SK-N-SH (cell line): ENCODE measurements around the gene FBXW8. TPM values are rescaled to one million over a fixed set of nuclear protein-coding genes. Genes with fewer than 3 reads are reported as not detected.

Experiments
- CTCF ChIA-PET: fragments of 300-600, 350-600 bp; formaldehyde crosslinking; extraction: SDS; loops from one replicate; lab custom pipeline; 2021; lab: Yijun Ruan, JAX
- POLR2A ChIA-PET: fragments of 350-600 bp; sonication (Branson Sonifier 250); formaldehyde crosslinking; extraction: SDS; loops from one replicate; lab custom pipeline; 2020; ENCODE audit warnings: antibody characterized with exemption, inconsistent platforms; lab: Yijun Ruan, JAX
- DNase-seq: peaks from one replicate; pipeline ENCODE4 v3.0.0; 2012
- H2AFZ ChIP-seq: fragments of 200-600 bp; sonication (generic); 2 replicates; pipeline ENCODE4 v1.8.1; 2016; ENCODE audit warnings: antibody characterized with exemption, mild to moderate bottlenecking, low read depth
- H3F3A ChIP-seq: fragments of 200-600 bp; sonication (generic); replicated peaks from 2 replicates; pipeline ENCODE3; 2016; ENCODE audit warnings: antibody characterized with exemption, mild to moderate bottlenecking; ENCODE audit not compliant: insufficient read depth
- H3K27ac ChIP-seq, 2 experiments: fragments of 200-500 bp in 1 of 2; fragments of 200-600 bp in 1 of 2; sonication (Bioruptor generic) in 1 of 2; sonication (generic), shearing (Covaris generic) in 1 of 2; 2 replicates each; pipeline versions ENCODE4 v1.5.1 to v1.6.1; 2014 to 2016; ENCODE audit warnings: low read depth in 2 of 2, inconsistent platforms in 1 of 2, low read length in 1 of 2, mild to moderate bottlenecking in 1 of 2, mixed read lengths in 1 of 2
- H3K27me3 ChIP-seq: fragments of 200-600 bp; sonication (generic), shearing (Covaris generic); 2 replicates; pipeline ENCODE4 v1.6.1; 2016; ENCODE audit warnings: mixed run types; ENCODE audit not compliant: insufficient read depth
- H3K36me3 ChIP-seq, 2 experiments: fragments of 200-500 bp in 1 of 2; fragments of 200-600 bp in 1 of 2; sonication (Bioruptor generic) in 1 of 2; sonication (generic) in 1 of 2; replicated peaks in 1 of 2; 2 replicates each; pipeline versions ENCODE3 to v1.5.1; 2014 to 2016; ENCODE audit warnings: low read length in 1 of 2, mild to moderate bottlenecking in 1 of 2; ENCODE audit not compliant: insufficient read depth in 2 of 2, control insufficient read depth in 1 of 2
- H3K4me1 ChIP-seq, 2 experiments: fragments of 200-500 bp in 1 of 2; fragments of 200-600 bp in 1 of 2; sonication (Bioruptor generic) in 1 of 2; sonication (generic), shearing (Covaris generic) in 1 of 2; 2 replicates each; pipeline versions ENCODE4 v1.5.1 to v1.6.1; 2014 to 2016; ENCODE audit warnings: low read depth in 1 of 2, low read length in 1 of 2, mixed run types in 1 of 2; ENCODE audit not compliant: insufficient read depth in 2 of 2, control insufficient read depth in 1 of 2
- H3K4me2 ChIP-seq: fragments of 200-600 bp; sonication (generic), shearing (Covaris generic); 2 replicates; pipeline ENCODE4 v1.6.1; 2017; ENCODE audit warnings: mixed run types
- H3K4me3 ChIP-seq, 2 experiments: fragments of 200-500 bp in 1 of 2; fragments of 200-600 bp in 1 of 2; sonication (Bioruptor generic) in 1 of 2; sonication (generic), shearing (Covaris generic) in 1 of 2; 2 replicates each; pipeline versions ENCODE4 v1.5.1 to v1.8.1; 2014 to 2016; ENCODE audit warnings: low read depth in 2 of 2, inconsistent platforms in 1 of 2, low read length in 1 of 2, mild to moderate bottlenecking in 1 of 2, mixed read lengths in 1 of 2, moderate library complexity in 1 of 2
- H3K79me2 ChIP-seq: fragments of 200-600 bp; sonication (generic); 2 replicates; pipeline ENCODE4 v1.8.1; 2017; ENCODE audit warnings: mild to moderate bottlenecking; ENCODE audit not compliant: insufficient read depth
- H3K9ac ChIP-seq: fragments of 200-600 bp; sonication (generic); 2 replicates; pipeline ENCODE4 v1.6.1; 2017; ENCODE audit warnings: mixed run types
- H3K9me2 ChIP-seq: fragments of 200-600 bp; sonication (generic); 2 replicates; pipeline ENCODE4 v1.6.1; 2017; ENCODE audit warnings: mixed run types
- H3K9me3 ChIP-seq: fragments of 200-600 bp; sonication (generic); 2 replicates; pipeline ENCODE4 v1.6.1; 2017; ENCODE audit warnings: mixed run types, mild to moderate bottlenecking, moderate library complexity
- H4K20me1 ChIP-seq: fragments of 200-600 bp; sonication (generic); 2 replicates; pipeline ENCODE4 v1.6.1; 2017; ENCODE audit warnings: mild to moderate bottlenecking, mixed run types; ENCODE audit not compliant: insufficient read depth
- CTCF ChIP-seq: fragments of 200-600 bp; sonication (generic); IDR thresholded peaks from 2 replicates; pipeline ENCODE4 v1.6.1; 2017; ENCODE audit warnings: antibody characterized with exemption, mild to moderate bottlenecking, moderate library complexity
- FOXJ3 ChIP-seq: sonication (generic); formaldehyde crosslinking; IDR thresholded peaks from 2 replicates; pipeline ENCODE4 v1.5.1; 2020; ENCODE audit warnings: mild to moderate bottlenecking, missing genetic modification reagents
- GABPA ChIP-seq: IDR thresholded peaks from 2 replicates; pipeline ENCODE4 v1.4.0; 2012; ENCODE audit warnings: low read depth, mild to moderate bottlenecking
- JUND ChIP-seq: IDR thresholded peaks from 2 replicates; pipeline ENCODE4 v1.4.0; 2012
- NRF1 ChIP-seq: IDR thresholded peaks from 2 replicates; pipeline ENCODE4 v1.6.1; 2012; ENCODE audit warnings: low read depth, mild to moderate bottlenecking, low read length
- SIN3A ChIP-seq: IDR thresholded peaks from 2 replicates; pipeline ENCODE4 v1.6.1; 2012; ENCODE audit warnings: low read depth, mild to moderate bottlenecking, low read length, moderate library complexity, borderline replicate concordance
- TAF1 ChIP-seq: IDR thresholded peaks from 2 replicates; pipeline ENCODE4 v1.6.1; 2012; ENCODE audit warnings: low read depth, mild to moderate bottlenecking, low read length, moderate library complexity, borderline replicate concordance
- TCF12 ChIP-seq: IDR thresholded peaks from 2 replicates; pipeline ENCODE4 v1.4.0; 2012
- TEAD4 ChIP-seq: IDR thresholded peaks from 2 replicates; pipeline ENCODE4 v1.4.0; 2012; ENCODE audit warnings: mild to moderate bottlenecking, borderline replicate concordance; ENCODE audit not compliant: insufficient read depth
- USF1 ChIP-seq: IDR thresholded peaks from 2 replicates; pipeline ENCODE4 v1.4.0; 2012; ENCODE audit warnings: low read depth, borderline replicate concordance
- ZBTB33 ChIP-seq: IDR thresholded peaks from 2 replicates; pipeline ENCODE4 v1.4.0; 2012; ENCODE audit warnings: low read depth, borderline replicate concordance
- WGBS: methylation state at CpG from one replicate; pipeline ENCODE4 v1.1.6; 2017; ENCODE audit warnings: low lambda C conversion rate; 5-methylcytosine and 5-hydroxymethylcytosine counted together
- polyA plus RNA-seq, 3 experiments: library from polyadenylated mRNA; depleted of rRNA; stranded (reverse); fragments of >200 nt; gene quantifications; 2 replicates each; pipeline ENCODE4 v1.2.3, GENCODE V29; 2012

FBXW8 gene
- polyA plus RNA-seq, 1 of the 3 experiments (the other 2 are of a cell fraction): 15.6 TPM

GRCh38 chr12:116919247-116919661 lies 8.5 kb downstream of the FBXW8 start:
- Histone ChIP-seq H3K27ac (no peak overlapping the region), H4K20me1 (peaks cover 89% of the 10 kb centered on the region), H3K79me2 (peaks cover 97% of the 10 kb centered on the region), H3K4me3 (no peak overlapping the region), H3K9ac (no peak overlapping the region), H2AFZ (no peak overlapping the region), H3K9me2 (no peaks in the 10 kb centered on the region), H3F3A (peaks cover 8% of the 10 kb centered on the region), H3K4me2 (no peak overlapping the region), H3K9me3 (no peaks in the 10 kb centered on the region), H3K4me1 (peaks cover 2 to 20% of the 10 kb centered on the region in 2 experiments; a peak in 2 of 4 replicates), H3K27me3 (no peaks in the 10 kb centered on the region), H3K36me3 (peaks cover 6 to 34% of the 10 kb centered on the region in 2 experiments)
- no peak for DNase-seq
- ChIA-PET CTCF (no interaction called here), POLR2A (no interaction called here)
- TF ChIP-seq SIN3A (no peak), NRF1 (no peak)
- 87% methylated on average over 4 of the region's 4 CpGs for WGBS

GRCh38 chr12:116919706-116920485 lies 9.1 kb downstream of the FBXW8 start:
- Histone ChIP-seq H2AFZ (no peak overlapping the region), H4K20me1 (peaks cover 95% of the 10 kb centered on the region), H3K79me2 (peaks cover 96% of the 10 kb centered on the region), H3K9me2 (no peaks in the 10 kb centered on the region), H3K4me1 (peaks cover 2 to 27% of the 10 kb centered on the region in 2 experiments; a peak in 2 of 4 replicates), H3K27me3 (no peaks in the 10 kb centered on the region), H3K27ac (no peak overlapping the region), H3K36me3 (peaks cover 6 to 32% of the 10 kb centered on the region in 2 experiments), H3K9ac (no peak overlapping the region), H3F3A (peaks cover 7% of the 10 kb centered on the region), H3K4me2 (no peak overlapping the region), H3K9me3 (no peaks in the 10 kb centered on the region), H3K4me3 (no peak overlapping the region)
- TF ChIP-seq FOXJ3 (CRISPR knock-in tag): no peak
- TF ChIP-seq GABPA: no peak
- no peak for TF ChIP-seq JUND
- TF ChIP-seq USF1: no peak
- TF ChIP-seq TAF1: no peak
- TF ChIP-seq CTCF: no peak
- no peak for TF ChIP-seq TCF12
- TF ChIP-seq TEAD4: no peak
- no peak for TF ChIP-seq ZBTB33
- TF ChIP-seq NRF1: no peak
- no peak for DNase-seq
- 96% methylated on average over 6 of the region's 6 CpGs for WGBS
- CTCF ChIA-PET: no interaction called here
- POLR2A ChIA-PET: no interaction called here
